Measurements from ENCODE around the gene BCL7C. TPM values are rescaled to one million over a fixed set of nuclear protein-coding genes. Genes with fewer than 3 reads are reported as not detected.

Gene BCL7C
- total and polyA plus RNA-seq, 2 of the 8 experiments (the other 6 are each of a cell fraction or from before 2014, with no cell fraction given) = 8.6 to 17.2 TPM

GRCh38 chr16:30896889-30897733 lies 3.2 kb upstream of the BCL7C start (continued):
- TF ChIP-seq GTF2F1 (IDR thresholded peaks at IDR 0.05; ENCODE audit: borderline replicate concordance, low read depth, low read length) (no peak), POLR2A (IDR thresholded peaks at IDR 0.05; ENCODE audit: control extremely low read depth in 1 of 2, low read depth in 2 of 2, low read length in 2 of 2) (no peak), POU5F1 (IDR thresholded peaks at IDR 0.05; ENCODE audit: low read depth, low read length) (no peak), TAF1 (IDR thresholded peaks at IDR 0.05; ENCODE audit: low read depth, low read length) (no peak), SP2 (IDR thresholded peaks at IDR 0.05; ENCODE audit: low read length) (no peak), NRF1 (IDR thresholded peaks at IDR 0.05; ENCODE audit: low read depth, low read length) (no peak), BACH1 (IDR thresholded peaks at IDR 0.05; ENCODE audit: low read length) (no peak)
